ENCODE data around the gene ENSA. TPM values are rescaled to one million over a fixed set of nuclear protein-coding genes. Genes with fewer than 3 reads are reported as not detected.

The ENSA gene
- total and polyA plus RNA-seq, 2 of the 4 experiments (the other 2 are of a cell fraction), result 53.2 to 96.5 TPM

GRCh38 chr1:150579110-150579944, 50.1 kb downstream of the ENSA start, which contains the start of gene MCL1:
Gene MCL1 (minus strand): TSS chr1:150579610. CDS start chr1:150579530, 80 bp downstream.
- H2BK5ac ChIP-seq (ENCODE audit: low read depth, low read length, poor library complexity, severe bottlenecking), result peak within 1 kb of the TSS; percentile 97
- peak within 1 kb of the TSS; percentile 97 for H4K91ac ChIP-seq (ENCODE audit: insufficient read depth, low read depth, low read length)
- peak within 1 kb of the TSS; percentile 47; the same call in 1 of the 2 replicates for H2BK20ac ChIP-seq (ENCODE audit: low read depth, low read length)
- H3K4me3 ChIP-seq (ENCODE audit: insufficient read depth, low read depth, low read length), result peak within 1 kb of the TSS; percentile 93
- in situ Hi-C loops (cut with MboI; ENCODE audit: low sequenced_read_pairs), result loop anchor here (5.0 kb wide), 1 partner anchor 33 kb away; no protein-coding TSS in a partner anchor
- peak within 1 kb of the TSS; percentile 89 for H2AFZ ChIP-seq (replicated peaks; ENCODE audit: low read length, poor library complexity)
- H4K5ac ChIP-seq (ENCODE audit: low read depth, low read length), result peak within 1 kb of the TSS; percentile 92
- H2AK9ac ChIP-seq (replicated peaks; ENCODE audit: low read depth, low read length, poor library complexity), result peak within 1 kb of the TSS; percentile 99
- intact Hi-C loops (cut with micrococcal nuclease), result loop anchor here (2.0 kb wide), 2 partner anchors 31 to 233 kb away; no protein-coding TSS in a partner anchor
- H3K27me3 ChIP-seq (ENCODE audit: control insufficient read depth, insufficient read depth, low read length), result no peaks in the 10 kb centered on the region
- H2BK15ac ChIP-seq (ENCODE audit: low read depth, low read length), result peak within 1 kb of the TSS; percentile 61
- peaks cover 8% of the 10 kb centered on the region for H3K4me1 ChIP-seq (ENCODE audit: control insufficient read depth, insufficient read depth, low read length)
- WGBS, 2 experiments (ENCODE audit: extremely low coverage in 2 of 2, insufficient read length in 1 of 2), result 1% methylated on average over 22 of the region's 94 CpGs; no CpG with 5 or more reads in 1 of the 2 experiments
- ChIA-PET CTCF (interaction anchor here (1.0 to 3.4 kb wide), 4 partner anchors 15 to 41 kb away, joined by 3 to 8 read pairs (median 5); no protein-coding TSS in a partner anchor), POLR2A (ENCODE audit: unreplicated experiment) (interaction anchor here (0.5 to 1.6 kb wide), 24 partner anchors 8 to 429 kb away, joined by 3 to 24 read pairs (median 4); partner anchors contain the start of genes ENSA and PRUNE1)
- H3K18ac ChIP-seq (ENCODE audit: low read depth, low read length), result peak within 1 kb of the TSS; percentile 93
- peak within 1 kb of the TSS; percentile 100 for H3K23ac ChIP-seq (ENCODE audit: low read depth, low read length)
- H3K4ac ChIP-seq (ENCODE audit: low read depth, low read length), result peak within 1 kb of the TSS; percentile 100
- ATAC-seq (ENCODE audit: low read depth), result peak; percentile 80
- no peaks in the 10 kb centered on the region for H3K9me3 ChIP-seq (ENCODE audit: control insufficient read depth, insufficient read depth, low read length)
- H3K79me1 ChIP-seq (ENCODE audit: low read depth in 1 of 2, low read length in 2 of 2), result peaks cover 11 to 20% of the 10 kb centered on the region in 2 experiments; a peak in 3 of 4 replicates
- peak within 1 kb of the TSS; percentile 99 for H3K4me2 ChIP-seq (ENCODE audit: low read depth, low read length)
- peak; percentile 96 for DNase-seq
- H3K14ac ChIP-seq (replicated peaks; ENCODE audit: low read depth, low read length), result peak within 1 kb of the TSS; percentile 100
- no TSS peak for BruUV-seq (replicated peaks)
- dilution Hi-C loops (cut with HindIII; ENCODE audit: low sequenced_read_pairs, unreplicated experiment), result no loop called here
- H4K8ac ChIP-seq (ENCODE audit: low read depth in 2 of 2, low read length in 2 of 2), result peak within 1 kb of the TSS; percentile 72 to 99
- H3K9me1 ChIP-seq (ENCODE audit: insufficient read depth, low read length), result peaks cover 6% of the 10 kb centered on the region; the same call in 1 of the 2 replicates
- H2AK5ac ChIP-seq (ENCODE audit: low read depth, low read length), result peak within 1 kb of the TSS; percentile 97
- H3K56ac ChIP-seq (ENCODE audit: extremely low read depth, insufficient read depth, low read length), result peak within 1 kb of the TSS; percentile 99
- H3K36me3 ChIP-seq (ENCODE audit: control insufficient read depth, insufficient read depth, low read length), result peaks cover 35% of the 10 kb centered on the region
- peak within 1 kb of the TSS; percentile 95 for H3K27ac ChIP-seq (ENCODE audit: insufficient read depth, low read length)
- H4K20me1 ChIP-seq (ENCODE audit: insufficient read depth, low read length), result peaks cover 51% of the 10 kb centered on the region
- peak within 1 kb of the TSS; percentile 88 for H2BK120ac ChIP-seq (ENCODE audit: low read depth, low read length)
- peak within 1 kb of the TSS; percentile 93 for H3K9ac ChIP-seq (ENCODE audit: low read depth, low read length)
- 0 out of 2 replicates have a peak, but pooled peaks have one; percentile 16 for TF ChIP-seq CTCF (conservative IDR thresholded peaks at IDR 0.05; ENCODE audit: low read depth, low read length)
- TF ChIP-seq SMC3 (IDR thresholded peaks at IDR 0.05; ENCODE audit: low read depth, low read length), result peak; percentile 33; the same call in 1 of the 2 replicates
- TF ChIP-seq RCOR1 (IDR thresholded peaks at IDR 0.05; ENCODE audit: insufficient replicate concordance, low read length), result no peak
- TF ChIP-seq FOS (IDR thresholded peaks at IDR 0.05; ENCODE audit: low read depth, low read length), result peak; percentile 22; the same call in 1 of the 2 replicates
- peak; percentile 37; the same call in 1 of the 2 replicates for TF ChIP-seq MAZ (IDR thresholded peaks at IDR 0.05; ENCODE audit: borderline replicate concordance, low read depth, low read length)
- TF ChIP-seq RFX5 (IDR thresholded peaks at IDR 0.05; ENCODE audit: low read depth, low read length), result no peak
- peak; percentile 52 for TF ChIP-seq CHD1 (IDR thresholded peaks at IDR 0.05; ENCODE audit: low read depth, low read length)
- TF ChIP-seq BHLHE40 (IDR thresholded peaks at IDR 0.05; ENCODE audit: low read depth, low read length), result peak; percentile 29; the same call in 1 of the 2 replicates
- TF ChIP-seq CEBPB (IDR thresholded peaks at IDR 0.05; ENCODE audit: low read depth, low read length), result 0 out of 2 replicates have a peak, but pooled peaks have one; percentile 58
- peak; percentile 49; the same call in 1 of the 2 replicates for TF ChIP-seq NFE2L2 (IDR thresholded peaks at IDR 0.05; ENCODE audit: low read depth, low read length)
- TF ChIP-seq USF2 (IDR thresholded peaks at IDR 0.05; ENCODE audit: low read depth, low read length), result no peak
- TF ChIP-seq MXI1 (IDR thresholded peaks at IDR 0.05; ENCODE audit: borderline replicate concordance, low read depth, low read length), result no peak
- peak; percentile 27; the same call in 1 of the 2 replicates for TF ChIP-seq RAD21 (IDR thresholded peaks at IDR 0.05; ENCODE audit: low read length)
- TF ChIP-seq POLR2A (IDR thresholded peaks at IDR 0.05; ENCODE audit: low read depth, low read length), result peak; percentile 99
